ENCODE results near the gene SSBP2. TPM values are rescaled to one million over a fixed set of nuclear protein-coding genes. Genes with fewer than 3 reads are reported as not detected.
"Not testable (repeated sequence)": the region's sequence is repeated elsewhere in the genome, so short reads cannot be mapped to it uniquely, and the experiment has no call there.

Gene SSBP2
- total RNA-seq, 2 experiments from 2014 or later = 13.0 to 14.2 TPM

DNA sequence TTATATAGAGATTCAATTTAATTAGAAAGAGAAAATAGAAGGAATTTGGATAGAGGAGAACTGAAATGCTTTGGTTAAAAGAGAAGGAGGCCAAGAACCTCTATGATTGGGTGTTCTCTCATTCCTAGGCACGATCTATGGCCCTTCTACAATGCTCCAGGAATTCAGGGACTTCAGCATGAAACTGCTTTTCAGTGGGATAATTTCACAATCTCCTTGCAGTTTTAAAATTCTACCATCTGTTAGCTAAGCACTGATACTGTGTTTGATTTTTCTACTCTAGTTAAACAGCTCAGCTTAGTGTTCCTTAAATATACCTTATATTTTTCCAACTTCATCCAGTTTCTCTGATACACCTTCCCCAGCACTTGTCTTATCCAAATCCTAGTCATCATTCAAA, 141.9 kb downstream of the SSBP2 start:
- CTCF ChIA-PET = no interaction called here
- H3K4me1 Mint-ChIP-seq (ENCODE audit: low read depth) = peaks cover 4% of the 10 kb centered on the region
- intact Hi-C loops (cut with micrococcal nuclease) = no loop called here
- DNase-seq = no peak
- H3K9me3 Mint-ChIP-seq = peaks cover 8% of the 10 kb centered on the region
- POLR2A ChIA-PET = no interaction called here
- no peak overlapping the region for H3K27ac Mint-ChIP-seq
- no peaks in the 10 kb centered on the region for H3K27me3 Mint-ChIP-seq
- peaks cover 19% of the 10 kb centered on the region for H3K36me3 Mint-ChIP-seq
- no peak overlapping the region for H3K4me3 Mint-ChIP-seq

DNA sequence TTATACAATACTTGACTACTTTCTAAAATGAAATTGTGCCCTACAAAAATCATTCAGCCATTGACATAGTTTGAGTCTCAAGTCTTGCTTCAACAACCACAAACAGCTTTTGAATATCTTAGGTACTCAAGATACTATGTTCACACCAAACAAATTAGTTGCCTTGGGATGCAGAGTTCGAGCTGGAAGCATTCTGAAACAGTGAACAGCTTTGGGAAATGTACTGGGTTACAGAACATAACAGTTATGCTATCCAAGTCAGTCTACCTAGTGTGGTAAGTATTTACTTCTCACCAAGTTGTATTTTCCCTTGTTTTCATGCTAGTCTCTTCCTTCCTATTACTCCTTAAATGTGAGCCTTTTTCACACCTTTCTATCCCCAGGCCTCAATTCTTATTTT, 143.2 kb downstream of the SSBP2 start:
- H3K27ac Mint-ChIP-seq = no peak overlapping the region
- DNase-seq = no peak
- CTCF ChIA-PET = no interaction called here
- intact Hi-C loops (cut with micrococcal nuclease) = no loop called here
- no peaks in the 10 kb centered on the region for H3K27me3 Mint-ChIP-seq
- H3K9me3 Mint-ChIP-seq = peaks cover 8% of the 10 kb centered on the region
- H3K4me3 Mint-ChIP-seq = no peak overlapping the region
- peaks cover 14% of the 10 kb centered on the region for H3K36me3 Mint-ChIP-seq
- POLR2A ChIA-PET = no interaction called here
- peaks cover 4% of the 10 kb centered on the region for H3K4me1 Mint-ChIP-seq (ENCODE audit: low read depth)

DNA sequence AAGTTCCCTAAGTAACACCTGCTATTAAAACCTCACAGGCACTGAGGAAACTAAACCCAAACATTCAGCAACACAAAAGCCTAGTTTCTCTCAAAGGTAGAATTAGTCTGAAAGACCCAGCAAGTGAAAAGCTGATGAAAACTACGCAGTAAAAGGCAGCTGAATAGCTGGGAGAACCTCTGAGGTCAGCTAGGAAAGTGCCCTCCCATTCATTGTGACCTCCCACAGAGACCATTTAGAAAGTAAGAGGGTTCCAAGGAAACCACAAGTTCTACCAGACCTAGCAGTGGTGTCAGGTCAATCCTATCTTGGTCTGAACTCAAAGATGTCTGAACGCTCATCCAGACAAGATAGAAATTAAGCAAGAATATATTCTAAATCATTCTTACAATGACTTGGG, 144.7 kb downstream of the SSBP2 start:
- POLR2A ChIA-PET = no interaction called here
- Mint-ChIP-seq H3K27me3 (no peaks in the 10 kb centered on the region), H3K27ac (no peak overlapping the region), H3K36me3 (peaks cover 16% of the 10 kb centered on the region), H3K9me3 (peaks cover 8% of the 10 kb centered on the region), H3K4me1 (ENCODE audit: low read depth) (peaks cover 4% of the 10 kb centered on the region), H3K4me3 (no peak overlapping the region)
- CTCF ChIA-PET = no interaction called here
- intact Hi-C loops (cut with micrococcal nuclease) = no loop called here
- DNase-seq = no peak

DNA sequence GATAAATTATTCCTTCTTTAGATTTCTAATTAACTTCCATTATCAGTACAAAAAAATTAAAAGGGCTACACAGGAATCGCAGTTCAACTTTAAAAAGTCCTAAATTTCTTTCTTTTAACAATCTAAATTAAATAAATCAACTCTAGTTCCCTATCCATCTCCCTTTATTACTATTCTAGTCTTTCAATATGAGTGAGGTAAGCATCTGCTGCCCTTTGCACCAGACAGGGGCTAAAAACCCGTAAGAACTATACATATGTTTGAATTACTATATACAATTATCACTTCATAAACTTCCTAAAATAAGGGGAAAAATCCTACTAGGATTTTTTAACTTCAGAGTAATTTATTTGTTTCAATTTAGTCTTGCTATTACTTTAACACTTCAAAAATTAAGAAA, 145.6 kb downstream of the SSBP2 start:
- no peak overlapping the region for H3K27ac Mint-ChIP-seq
- intact Hi-C loops (cut with micrococcal nuclease) = no loop called here
- no peaks in the 10 kb centered on the region for H3K27me3 Mint-ChIP-seq
- peaks cover 13% of the 10 kb centered on the region for H3K36me3 Mint-ChIP-seq
- peaks cover 6% of the 10 kb centered on the region for H3K9me3 Mint-ChIP-seq
- no peak for DNase-seq
- peaks cover 4% of the 10 kb centered on the region for H3K4me1 Mint-ChIP-seq (ENCODE audit: low read depth)
- ChIA-PET POLR2A (no interaction called here), CTCF (no interaction called here)
- H3K4me3 Mint-ChIP-seq = no peak overlapping the region

DNA sequence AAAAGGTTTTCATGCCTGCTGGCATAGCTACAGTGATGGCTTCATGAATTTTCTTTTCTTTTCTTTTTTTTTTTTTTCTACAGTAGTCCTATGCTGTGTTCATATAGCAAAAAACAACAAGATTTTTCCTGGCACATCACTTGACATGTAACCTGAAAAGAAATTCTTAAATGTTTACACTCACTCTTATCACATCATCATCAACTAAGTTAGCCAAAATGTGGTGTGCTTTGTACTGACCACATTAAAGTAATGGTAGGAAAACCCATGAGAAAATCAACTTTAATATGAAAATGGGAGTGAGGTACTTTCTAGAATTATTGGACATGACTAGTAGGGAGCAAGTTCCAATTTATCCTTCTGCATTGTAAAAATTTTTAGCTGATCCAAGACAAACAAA, 146.7 kb downstream of the SSBP2 start:
- H3K27ac Mint-ChIP-seq = no peak overlapping the region
- POLR2A ChIA-PET = no interaction called here
- peaks cover 9% of the 10 kb centered on the region for H3K36me3 Mint-ChIP-seq
- DNase-seq = no peak
- CTCF ChIA-PET = no interaction called here
- H3K9me3 Mint-ChIP-seq = no peaks in the 10 kb centered on the region
- no peaks in the 10 kb centered on the region for H3K27me3 Mint-ChIP-seq
- no peak overlapping the region for H3K4me3 Mint-ChIP-seq
- intact Hi-C loops (cut with micrococcal nuclease) = no loop called here
- peaks cover 4% of the 10 kb centered on the region for H3K4me1 Mint-ChIP-seq (ENCODE audit: low read depth)

DNA sequence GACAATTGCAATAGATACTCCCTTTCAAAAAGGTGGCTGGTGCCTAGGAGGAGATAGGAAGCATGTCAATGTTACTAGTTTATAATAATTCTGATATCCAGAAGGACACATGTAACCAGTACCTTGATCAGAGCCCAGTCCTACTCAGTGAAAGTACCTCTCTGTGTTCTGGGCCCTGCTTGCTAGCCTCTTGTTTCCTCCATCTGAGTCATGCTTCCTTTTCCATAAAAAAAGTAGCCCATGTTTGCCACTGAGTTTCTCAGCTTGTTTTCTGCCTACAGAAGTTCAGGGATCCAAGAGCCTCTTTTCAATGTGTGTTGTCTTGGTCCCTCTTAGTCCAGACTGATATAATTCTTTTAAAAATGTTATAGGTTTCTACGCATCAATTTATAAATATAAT, 149.0 kb downstream of the SSBP2 start:
- H3K36me3 Mint-ChIP-seq = peaks cover 23% of the 10 kb centered on the region
- no peak overlapping the region for H3K4me3 Mint-ChIP-seq
- H3K27ac Mint-ChIP-seq = no peak overlapping the region
- ChIA-PET CTCF (interaction anchor here (0.6 kb wide), 1 partner anchor 668 kb away, joined by 3 read pairs; no protein-coding TSS in a partner anchor), POLR2A (no interaction called here)
- no peaks in the 10 kb centered on the region for H3K27me3 Mint-ChIP-seq
- no peak for DNase-seq
- intact Hi-C loops (cut with micrococcal nuclease) = no loop called here
- peaks cover 11% of the 10 kb centered on the region for H3K9me3 Mint-ChIP-seq
- peaks cover 4% of the 10 kb centered on the region for H3K4me1 Mint-ChIP-seq (ENCODE audit: low read depth)

DNA sequence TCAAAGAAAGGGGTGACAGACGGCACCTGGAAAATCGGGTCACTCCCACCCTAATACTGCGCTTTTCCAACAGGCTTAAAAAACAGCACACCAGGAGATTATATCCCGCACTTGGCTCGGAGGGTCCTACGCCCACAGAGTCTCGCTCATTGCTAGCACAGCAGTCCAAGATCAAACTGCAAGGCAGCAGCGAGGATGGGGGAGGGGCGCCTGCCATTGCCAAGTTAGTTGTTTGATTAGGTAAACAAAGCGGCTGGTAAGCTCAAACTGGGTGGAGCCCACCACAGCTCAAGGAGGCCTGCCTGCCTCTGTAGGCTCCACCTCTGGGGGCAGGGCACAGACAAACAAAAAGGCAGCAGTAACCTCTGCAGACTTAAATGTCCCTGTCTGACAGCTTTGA, 158.8 kb downstream of the SSBP2 start:
- POLR2A ChIA-PET; DNase-seq; H3K4me1 Mint-ChIP-seq (ENCODE audit: low read depth); H3K27me3 Mint-ChIP-seq; H3K4me3 Mint-ChIP-seq; CTCF ChIA-PET; intact Hi-C loops (cut with micrococcal nuclease); H3K27ac Mint-ChIP-seq: not testable (repeated sequence)
- H3K9me3 Mint-ChIP-seq = peaks cover 24% of the 10 kb centered on the region
- H3K36me3 Mint-ChIP-seq = peaks cover 20% of the 10 kb centered on the region

DNA sequence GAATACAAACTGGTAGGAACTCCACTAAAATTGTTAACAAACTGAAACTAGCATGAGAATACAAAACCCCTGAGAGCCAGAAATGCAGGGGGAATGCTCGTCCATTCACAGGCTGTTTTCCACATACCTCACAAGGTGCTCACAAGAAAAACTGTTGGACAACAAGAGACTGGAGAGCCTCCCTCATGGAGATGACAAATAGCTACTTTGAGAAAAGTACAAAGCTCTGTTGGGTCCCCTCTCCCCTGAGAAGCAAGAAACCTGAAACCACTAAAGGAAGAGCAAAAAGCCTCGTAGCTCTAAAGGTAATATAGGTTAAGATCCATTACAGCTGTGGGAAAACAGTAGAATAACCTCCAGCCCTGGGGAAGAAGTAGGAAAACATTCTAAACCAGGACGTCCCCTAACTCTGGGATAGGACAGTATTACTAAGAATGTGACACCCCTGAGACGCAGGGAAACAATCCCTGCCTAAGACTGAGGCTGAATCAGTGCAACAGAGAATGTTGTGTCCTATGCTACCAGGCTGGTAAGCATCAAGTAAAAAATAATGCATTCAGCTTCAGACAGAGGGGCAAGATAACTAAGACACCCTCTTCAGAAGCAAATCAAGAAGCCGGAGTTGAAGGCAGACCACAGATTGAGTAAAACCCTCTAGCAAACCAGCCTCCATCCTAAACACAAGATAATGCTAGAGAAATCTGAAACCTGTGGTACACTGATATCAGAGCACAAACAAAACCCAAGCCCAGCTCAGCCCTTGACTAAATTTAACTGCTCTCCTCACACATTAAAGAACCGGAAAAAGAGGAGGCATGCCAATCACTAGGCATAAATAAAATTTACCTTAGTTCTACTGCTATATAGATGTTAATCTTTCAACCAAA, 160.2 kb downstream of the SSBP2 start:
- intact Hi-C loops (cut with micrococcal nuclease) = no loop called here
- Mint-ChIP-seq H3K36me3 (peaks cover 19% of the 10 kb centered on the region), H3K4me1 (ENCODE audit: low read depth) (peaks cover 8% of the 10 kb centered on the region), H3K27me3 (no peaks in the 10 kb centered on the region), H3K9me3 (peaks cover 24% of the 10 kb centered on the region), H3K4me3 (no peak overlapping the region), H3K27ac (no peak overlapping the region)
- DNase-seq = no peak
- CTCF ChIA-PET = no interaction called here
- POLR2A ChIA-PET = no interaction called here

DNA sequence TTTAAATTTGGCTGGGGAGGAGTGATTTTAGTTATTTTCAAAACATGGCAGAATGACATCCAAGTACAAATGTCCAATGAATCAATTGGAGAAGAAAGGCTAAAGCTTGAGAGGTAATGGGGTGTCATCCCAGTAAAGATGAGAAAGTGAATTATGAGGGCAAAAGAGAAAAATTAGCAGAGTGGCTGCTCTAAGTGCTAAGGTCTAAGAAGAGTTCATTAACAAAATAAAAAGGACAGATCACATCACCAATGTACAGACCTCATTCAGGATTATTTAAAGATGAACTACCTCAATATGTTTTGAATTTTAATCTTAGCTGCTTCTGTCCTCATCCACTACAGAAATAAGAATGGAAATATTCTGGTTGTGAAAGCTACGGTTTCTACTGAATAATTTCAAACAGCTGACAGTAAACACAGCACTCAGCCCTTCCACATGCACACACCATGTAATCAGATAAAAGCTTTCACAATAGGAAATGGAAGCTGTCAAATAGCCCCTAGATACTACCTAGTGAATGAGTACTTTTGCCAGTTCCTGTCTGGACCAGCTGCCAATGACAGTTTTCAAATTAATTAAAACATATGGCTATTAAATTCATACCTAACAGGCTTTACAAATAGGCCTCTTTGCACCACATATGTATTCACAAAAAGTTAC, 171.5 kb downstream of the SSBP2 start:
- POLR2A ChIA-PET = no interaction called here
- no peak for DNase-seq
- Mint-ChIP-seq H3K4me3 (no peak overlapping the region), H3K4me1 (ENCODE audit: low read depth) (peaks cover 7% of the 10 kb centered on the region), H3K27me3 (no peaks in the 10 kb centered on the region), H3K27ac (no peak overlapping the region), H3K9me3 (no peaks in the 10 kb centered on the region), H3K36me3 (peaks cover 6% of the 10 kb centered on the region)
- CTCF ChIA-PET = no interaction called here
- intact Hi-C loops (cut with micrococcal nuclease) = no loop called here

DNA sequence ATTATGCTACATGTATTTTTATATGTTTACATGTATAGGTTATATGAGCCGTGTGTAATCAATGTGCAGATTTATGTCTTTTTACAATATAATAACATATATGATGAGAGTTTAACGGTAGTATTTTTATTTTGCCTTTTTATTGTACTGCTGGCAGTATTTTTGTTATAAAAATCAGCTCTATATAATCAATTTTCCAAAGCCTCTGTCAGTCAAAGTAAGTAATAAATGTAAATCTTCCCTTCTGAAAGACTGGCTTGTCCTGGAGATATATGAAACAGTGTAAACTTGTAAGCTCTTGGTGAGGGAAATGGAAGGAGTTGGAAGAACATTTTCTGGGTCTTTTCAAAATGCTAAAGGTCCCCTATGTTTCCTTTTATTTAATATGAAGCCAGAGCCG, 173.8 kb downstream of the SSBP2 start:
- Mint-ChIP-seq H3K36me3 (peaks cover 9% of the 10 kb centered on the region), H3K4me1 (ENCODE audit: low read depth) (peaks cover 7% of the 10 kb centered on the region), H3K9me3 (no peaks in the 10 kb centered on the region), H3K27ac (no peak overlapping the region), H3K4me3 (no peak overlapping the region), H3K27me3 (no peaks in the 10 kb centered on the region)
- ChIA-PET POLR2A (no interaction called here), CTCF (interaction anchor here (0.6 kb wide), 1 partner anchor 192 kb away, joined by 3 read pairs; no protein-coding TSS in a partner anchor)
- intact Hi-C loops (cut with micrococcal nuclease) = no loop called here
- no peak for DNase-seq

DNA sequence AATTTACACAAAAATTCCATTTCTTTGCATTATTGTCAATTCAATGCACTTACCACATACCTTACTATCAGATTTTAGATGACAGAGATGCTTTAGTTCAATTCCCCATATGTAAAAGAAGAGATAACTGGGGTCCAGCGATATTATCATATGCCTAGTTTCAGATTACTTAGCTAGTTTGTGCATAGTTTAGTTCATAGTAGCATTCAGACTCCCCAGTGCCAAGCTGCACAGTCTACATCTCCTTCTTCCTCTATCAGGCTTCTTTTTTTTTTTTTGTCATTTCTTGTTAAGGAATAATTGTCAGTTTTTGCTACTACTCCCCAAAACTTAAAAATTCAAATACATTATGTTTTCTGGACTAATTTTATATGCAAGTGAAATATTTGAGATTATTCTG, 175.0 kb downstream of the SSBP2 start:
- Mint-ChIP-seq H3K27me3 (no peaks in the 10 kb centered on the region), H3K4me1 (ENCODE audit: low read depth) (peaks cover 4% of the 10 kb centered on the region), H3K36me3 (peaks cover 9% of the 10 kb centered on the region), H3K9me3 (no peaks in the 10 kb centered on the region), H3K27ac (no peak overlapping the region), H3K4me3 (no peak overlapping the region)
- CTCF ChIA-PET = no interaction called here
- DNase-seq = no peak
- intact Hi-C loops (cut with micrococcal nuclease) = no loop called here
- POLR2A ChIA-PET = no interaction called here

DNA sequence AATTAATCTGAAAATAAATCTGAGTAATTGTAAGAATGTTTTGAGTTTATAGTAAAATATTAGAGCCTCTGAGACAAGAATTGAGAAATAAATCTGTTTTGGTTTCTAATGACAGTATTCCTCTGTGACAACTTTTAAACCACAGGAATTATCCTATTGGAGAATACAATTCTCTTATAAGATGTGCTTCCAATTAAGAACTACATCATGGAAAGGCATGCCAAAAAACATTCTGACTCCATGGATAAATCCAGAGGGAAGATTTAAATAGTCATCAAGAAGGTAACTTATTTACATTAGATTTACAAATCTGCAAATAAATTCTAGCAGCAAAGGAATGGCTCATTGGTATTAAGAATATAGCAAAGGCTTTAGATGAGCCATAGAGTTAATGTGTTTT, 178.7 kb downstream of the SSBP2 start:
- CTCF ChIA-PET = no interaction called here
- Mint-ChIP-seq H3K36me3 (peaks cover 22% of the 10 kb centered on the region), H3K9me3 (peaks cover 3% of the 10 kb centered on the region), H3K4me1 (ENCODE audit: low read depth) (no peaks in the 10 kb centered on the region), H3K27ac (no peak overlapping the region), H3K4me3 (no peak overlapping the region), H3K27me3 (no peaks in the 10 kb centered on the region)
- intact Hi-C loops (cut with micrococcal nuclease) = no loop called here
- POLR2A ChIA-PET = no interaction called here
- DNase-seq = no peak

DNA sequence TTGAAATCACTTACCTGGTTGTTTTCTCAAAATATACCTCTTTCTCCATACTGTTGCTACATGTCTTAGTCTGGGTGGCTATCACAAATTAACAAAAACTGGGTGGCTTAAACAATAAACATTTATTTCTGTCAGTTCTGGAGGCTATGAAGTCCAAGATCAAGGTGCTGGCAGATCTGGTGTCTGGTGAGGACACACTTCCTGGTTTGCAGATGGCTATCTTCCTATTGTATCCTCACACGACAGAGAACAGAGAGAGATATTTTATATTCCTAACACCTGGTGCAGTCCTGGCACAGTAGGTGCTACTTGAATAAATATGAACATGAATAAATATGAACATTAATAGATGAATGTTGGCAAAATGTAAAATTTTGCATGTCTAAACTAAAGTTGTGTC, 192.7 kb downstream of the SSBP2 start:
- DNase-seq = no peak
- H3K4me1 Mint-ChIP-seq (ENCODE audit: low read depth) = peaks cover 23% of the 10 kb centered on the region
- H3K27ac Mint-ChIP-seq = no peak overlapping the region
- ChIA-PET POLR2A (no interaction called here), CTCF (no interaction called here)
- H3K4me3 Mint-ChIP-seq = no peak overlapping the region
- H3K36me3 Mint-ChIP-seq = no peaks in the 10 kb centered on the region
- intact Hi-C loops (cut with micrococcal nuclease) = no loop called here
- no peaks in the 10 kb centered on the region for H3K27me3 Mint-ChIP-seq
- no peaks in the 10 kb centered on the region for H3K9me3 Mint-ChIP-seq
